ENCODE measurements around the gene KBTBD3. TPM values are rescaled to one million over a fixed set of nuclear protein-coding genes. Genes with fewer than 3 reads are reported as not detected.
"Not testable (repeated sequence)": the region's sequence is repeated elsewhere in the genome, so short reads cannot be mapped to it uniquely, and the experiment has no call there.

KBTBD3 gene
- total RNA-seq, 1 experiment from 2014 or later = 3.2 TPM

- DNase-seq (ENCODE audit: extremely low read depth, low read depth) = no peak
Observed at GRCh38 chr11:106061954-106062949, 14.9 kb downstream of the KBTBD3 start.

GRCh38 chr11:106061249-106061784 is 15.8 kb downstream of the KBTBD3 start:
- no peak for DNase-seq (ENCODE audit: extremely low read depth, low read depth)

GRCh38 chr11:106059617-106060016 is 17.5 kb downstream of the KBTBD3 start:
- no peak for DNase-seq (ENCODE audit: extremely low read depth, low read depth)

- DNase-seq (ENCODE audit: extremely low read depth, low read depth) = not testable (repeated sequence)
Observed at GRCh38 chr11:106058377-106058776, 18.8 kb downstream of the KBTBD3 start.

- DNase-seq (ENCODE audit: extremely low read depth, low read depth) = no peak
Observed at GRCh38 chr11:106051103-106051502, 26.0 kb downstream of the KBTBD3 start.

GRCh38 chr11:106049727-106050476 is 27.2 kb downstream of the KBTBD3 start:
- no peak for DNase-seq (ENCODE audit: extremely low read depth, low read depth)

GRCh38 chr11:106047631-106048030 is 29.5 kb downstream of the KBTBD3 start:
- no peak for DNase-seq (ENCODE audit: extremely low read depth, low read depth)

- no peak for DNase-seq (ENCODE audit: extremely low read depth, low read depth)
Observed at GRCh38 chr11:106043540-106043939, 33.6 kb downstream of the KBTBD3 start.

- DNase-seq (ENCODE audit: extremely low read depth, low read depth) = no peak
Observed at GRCh38 chr11:106032861-106033260, 44.3 kb downstream of the KBTBD3 start.

- no peak for DNase-seq (ENCODE audit: extremely low read depth, low read depth)
Observed at GRCh38 chr11:106031936-106032335, 45.2 kb downstream of the KBTBD3 start.

GRCh38 chr11:106031202-106031810 is 45.8 kb downstream of the KBTBD3 start:
- DNase-seq (ENCODE audit: extremely low read depth, low read depth) = no peak

- no peak for DNase-seq (ENCODE audit: extremely low read depth, low read depth)
Observed at GRCh38 chr11:106030609-106031008, 46.5 kb downstream of the KBTBD3 start.

GRCh38 chr11:106022795-106023275 is 54.3 kb downstream of the KBTBD3 start:
- DNase-seq (ENCODE audit: extremely low read depth, low read depth) = no peak

- DNase-seq (ENCODE audit: extremely low read depth, low read depth) = peak; percentile 98
Observed at GRCh38 chr11:106021967-106022794, 55.0 kb downstream of the KBTBD3 start, which contains the start of gene MSANTD4. Gene MSANTD4 (minus strand): TSS chr11:106022240. CDS start chr11:106010917, 11,323 bp downstream.

- no peak for DNase-seq (ENCODE audit: extremely low read depth, low read depth)
Observed at GRCh38 chr11:106021181-106021966, 55.8 kb downstream of the KBTBD3 start.

- no peak for DNase-seq (ENCODE audit: extremely low read depth, low read depth)
Observed at GRCh38 chr11:106017093-106017492, 60.1 kb downstream of the KBTBD3 start.

GRCh38 chr11:106015066-106015465 is 62.1 kb downstream of the KBTBD3 start:
- DNase-seq (ENCODE audit: extremely low read depth, low read depth) = no peak

GRCh38 chr11:106014620-106015019 is 62.5 kb downstream of the KBTBD3 start:
- DNase-seq (ENCODE audit: extremely low read depth, low read depth) = no peak

- no peak for DNase-seq (ENCODE audit: extremely low read depth, low read depth)
Observed at GRCh38 chr11:106014035-106014434, 63.1 kb downstream of the KBTBD3 start.
